ENCODE measurements around the gene PC.
"Not testable (repeated sequence)": the region's sequence is repeated elsewhere in the genome, so short reads cannot be mapped to it uniquely, and the experiment has no call there.

The PC gene

DNA sequence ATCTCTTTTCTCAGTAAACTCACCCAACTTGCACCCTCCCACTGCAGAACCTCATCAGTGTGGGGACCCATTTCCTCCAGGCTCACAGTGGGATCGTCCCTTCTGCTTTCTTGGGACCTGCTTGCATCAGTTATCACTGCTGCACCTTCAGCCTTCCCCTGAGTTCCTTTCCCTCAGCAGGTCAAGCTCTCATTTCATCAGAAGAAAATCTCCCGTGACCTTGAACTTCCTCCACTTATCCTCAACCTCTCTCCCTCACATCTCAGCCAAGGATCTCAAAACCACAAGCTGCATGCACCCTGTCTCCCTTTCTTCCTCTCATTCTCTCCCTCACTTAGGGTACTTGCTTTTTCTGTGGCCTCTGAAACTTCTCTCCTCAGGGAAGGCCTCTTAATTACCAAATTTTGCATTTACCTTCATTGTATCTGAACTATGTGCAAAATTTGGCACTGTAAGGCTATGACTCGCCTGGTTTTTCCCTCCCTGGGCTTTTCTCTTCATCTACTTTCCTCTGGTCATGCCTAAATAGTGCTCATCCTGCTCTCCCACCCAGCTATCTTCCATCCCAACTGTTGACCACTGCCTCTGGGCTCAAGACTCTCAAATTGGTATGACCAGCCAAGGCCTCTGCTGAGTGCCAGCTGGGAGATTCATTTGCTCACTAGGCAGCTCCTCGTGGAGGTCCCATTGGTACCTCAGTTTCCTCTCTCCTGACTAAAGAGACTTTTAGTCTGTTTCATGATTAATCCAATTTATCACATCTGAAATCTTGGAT lies 117.7 kb downstream of the PC start:
- DNase-seq, result no peak

DNA sequence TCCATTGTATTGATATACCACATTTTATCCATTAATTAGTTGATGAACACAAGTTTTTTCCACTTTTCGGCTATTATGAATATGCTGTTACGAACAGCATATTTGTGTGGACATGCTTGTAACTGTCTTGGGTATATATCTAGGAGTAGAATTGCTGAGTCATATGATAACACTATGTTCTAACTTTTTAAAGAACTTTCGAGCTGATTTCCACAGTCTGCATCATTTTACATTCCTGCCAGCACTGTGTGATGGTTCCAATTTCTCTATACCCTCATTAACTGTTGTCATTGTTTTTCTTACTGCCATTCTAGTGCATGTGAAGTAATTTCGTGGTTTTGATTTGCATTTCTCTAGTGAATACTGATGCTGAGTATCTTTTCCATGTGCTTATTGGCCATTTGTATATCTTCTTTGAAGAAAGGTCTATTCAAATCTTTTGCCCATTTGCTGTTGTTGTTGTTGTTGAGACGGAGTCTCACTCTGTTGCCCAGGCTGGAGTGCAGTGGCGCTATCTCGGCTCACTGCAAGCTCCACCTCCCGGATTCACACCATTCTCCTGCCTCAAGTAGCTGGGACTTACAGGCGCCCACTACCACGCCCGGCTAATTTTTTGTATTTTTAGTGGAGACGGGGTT lies 122.3 kb downstream of the PC start:
- DNase-seq, result no peak

DNA sequence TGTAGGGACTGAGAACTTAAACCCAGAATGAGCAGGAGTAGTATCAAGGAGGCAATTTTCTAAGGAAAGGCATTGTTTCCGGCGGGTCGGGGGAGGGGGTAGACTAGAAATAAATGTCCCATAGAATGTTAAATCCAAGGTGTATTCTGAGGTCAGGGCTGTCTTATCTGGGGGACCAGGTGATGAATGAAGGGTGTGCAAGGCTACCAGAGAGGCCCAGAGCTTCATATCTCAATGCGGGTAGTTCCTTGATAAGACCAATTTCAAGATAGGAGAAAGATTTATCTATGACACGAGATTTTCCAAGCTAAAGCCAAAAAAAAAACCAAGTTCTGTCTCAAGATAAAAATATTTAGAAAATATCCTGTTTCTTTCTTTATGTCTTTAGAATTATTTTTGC lies 123.2 kb downstream of the PC start:
- DNase-seq, result no peak

DNA sequence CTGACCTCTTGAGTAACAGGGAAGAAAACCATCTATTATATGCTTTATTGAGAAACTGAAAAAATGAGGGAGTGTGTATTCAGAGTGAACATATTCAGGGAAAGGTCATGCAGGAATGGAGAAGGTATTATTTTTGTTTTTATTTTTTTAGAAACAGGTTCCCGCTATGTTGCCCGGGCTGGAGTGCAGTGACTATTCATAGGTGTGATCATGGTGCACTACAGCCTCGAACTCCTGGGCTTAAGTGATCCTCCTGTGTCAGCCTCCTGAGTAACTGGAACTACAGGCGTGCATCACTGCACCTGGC lies 123.7 kb downstream of the PC start:
- DNase-seq, result no peak

DNA sequence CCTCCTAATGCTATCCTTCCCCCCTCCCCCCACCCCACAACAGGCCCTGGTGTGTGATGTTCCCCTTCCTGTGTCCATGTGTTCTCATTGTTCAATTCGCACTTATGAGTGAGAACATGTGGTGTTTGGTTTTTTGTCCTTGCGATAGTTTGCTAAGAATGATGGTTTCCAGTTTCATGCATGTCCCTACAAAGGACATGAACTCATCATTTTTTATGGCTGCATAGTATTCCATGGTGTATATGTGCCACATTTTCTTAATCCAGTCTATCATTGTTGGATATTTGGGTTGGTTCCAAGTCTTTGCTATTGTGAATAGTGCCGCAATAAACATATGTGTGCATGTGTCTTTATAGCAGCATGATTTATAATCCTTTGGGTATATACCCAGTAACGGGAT lies 133.6 kb downstream of the PC start:
- DNase-seq, result not testable (repeated sequence)

DNA sequence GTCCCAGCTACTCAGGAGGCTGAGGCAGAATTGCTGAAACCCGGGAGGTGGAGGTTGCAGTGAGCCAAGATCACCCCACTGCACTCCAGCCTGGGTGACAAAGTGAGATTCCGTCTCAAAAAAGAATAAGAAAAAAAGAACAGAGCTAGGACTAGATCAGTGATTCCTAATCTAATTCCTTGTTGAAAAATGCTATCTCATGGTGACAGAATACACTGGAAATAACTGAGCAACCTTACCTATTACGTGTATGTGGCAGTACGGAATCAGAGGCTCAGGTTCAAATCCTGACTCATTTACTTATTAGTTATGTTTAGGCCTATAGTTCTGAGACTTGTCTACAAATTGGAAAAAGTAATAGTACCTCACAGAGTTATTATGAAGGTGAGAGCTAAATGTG lies 134.5 kb downstream of the PC start:
- DNase-seq, result no peak

DNA sequence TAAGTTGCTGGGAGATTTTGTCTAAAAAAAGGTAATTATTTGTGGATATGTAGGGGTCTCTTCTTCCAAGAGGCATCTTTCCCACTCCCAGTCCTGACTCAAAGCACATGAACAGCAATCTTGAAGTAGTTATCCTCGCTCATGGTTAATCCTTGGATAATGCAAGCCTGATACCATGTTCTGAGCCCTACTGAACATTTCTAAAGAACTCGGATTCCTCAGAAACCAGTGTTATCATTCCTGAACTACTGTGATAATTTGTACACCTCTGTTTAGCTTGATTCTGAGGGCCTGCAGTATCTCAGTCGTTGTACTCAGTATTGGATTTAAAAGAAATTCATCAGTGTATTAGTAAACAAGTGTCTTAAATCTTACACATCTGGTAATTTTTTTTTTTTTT lies 137.3 kb downstream of the PC start:
- DNase-seq, result no peak

DNA sequence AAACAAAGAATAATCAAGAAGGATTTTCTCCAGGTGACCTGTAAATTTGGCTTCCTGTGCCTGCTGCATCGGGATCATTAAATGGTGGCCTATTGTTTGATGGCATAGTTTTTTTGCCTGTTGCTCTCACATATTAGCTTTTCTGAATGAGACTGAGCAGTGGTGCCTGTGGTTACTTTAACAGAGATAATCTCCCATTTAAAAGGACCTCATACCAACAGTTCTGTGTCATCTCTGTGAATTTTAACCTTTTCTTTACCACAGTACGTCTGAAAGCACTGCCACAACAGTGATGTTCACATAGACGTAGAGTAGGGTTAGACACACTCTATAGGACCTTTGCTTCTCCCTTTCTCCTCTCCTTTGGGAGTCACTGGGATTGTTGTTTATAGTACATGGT lies 137.8 kb downstream of the PC start:
- DNase-seq, result no peak

DNA sequence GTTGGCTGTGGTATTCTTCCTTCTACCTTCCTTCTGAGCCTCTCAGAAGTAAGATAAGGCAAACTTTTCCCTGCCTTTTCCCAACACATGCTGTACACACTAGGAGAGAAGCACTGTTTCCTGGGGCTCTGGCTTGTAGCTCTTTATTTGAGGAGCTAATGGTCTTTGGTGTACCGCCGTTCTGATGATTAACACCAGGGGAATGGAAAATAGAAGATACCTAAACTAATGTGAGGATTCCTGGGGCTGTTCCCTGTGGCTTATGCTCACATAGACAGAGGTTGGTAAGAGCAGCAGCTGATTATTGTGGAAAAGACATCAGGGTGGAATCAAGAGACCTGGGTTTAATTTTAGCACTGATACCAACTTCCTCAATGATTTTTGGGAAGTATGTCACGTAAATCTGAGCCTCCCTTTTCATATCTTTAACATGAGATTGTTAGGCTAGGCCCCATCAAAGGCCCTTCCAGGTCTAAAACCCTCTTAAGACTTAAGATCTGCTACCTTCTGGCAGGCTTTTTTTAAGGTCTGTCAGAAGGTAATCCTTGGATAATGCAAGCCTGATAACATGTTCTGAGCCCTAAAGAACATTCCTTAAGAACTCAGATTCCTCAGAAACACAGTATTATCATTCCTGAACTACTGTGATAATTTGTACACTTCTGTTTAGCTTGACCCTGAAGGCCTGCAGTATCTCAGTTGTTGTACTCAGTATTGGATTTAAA lies 139.8 kb downstream of the PC start:
- no peak for DNase-seq

DNA sequence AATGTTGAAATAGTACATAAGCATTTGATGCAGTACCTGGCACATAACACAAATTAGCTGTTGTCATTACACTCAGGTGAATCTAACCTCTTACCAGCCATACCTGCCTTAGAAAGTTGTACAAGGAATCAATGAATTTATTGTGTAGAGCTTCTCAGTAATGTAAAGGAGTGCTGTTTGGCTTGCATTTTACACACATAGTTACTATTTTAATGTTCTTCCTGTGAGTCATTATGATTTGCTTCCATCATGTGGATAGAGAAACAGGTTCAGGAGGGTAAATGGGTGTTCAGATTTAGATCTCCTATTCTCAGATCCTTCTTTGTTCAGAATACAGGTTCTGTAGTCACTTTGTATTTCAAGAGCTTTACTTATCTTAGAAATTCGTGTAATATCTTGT lies 142.5 kb downstream of the PC start:
- DNase-seq, result no peak

DNA sequence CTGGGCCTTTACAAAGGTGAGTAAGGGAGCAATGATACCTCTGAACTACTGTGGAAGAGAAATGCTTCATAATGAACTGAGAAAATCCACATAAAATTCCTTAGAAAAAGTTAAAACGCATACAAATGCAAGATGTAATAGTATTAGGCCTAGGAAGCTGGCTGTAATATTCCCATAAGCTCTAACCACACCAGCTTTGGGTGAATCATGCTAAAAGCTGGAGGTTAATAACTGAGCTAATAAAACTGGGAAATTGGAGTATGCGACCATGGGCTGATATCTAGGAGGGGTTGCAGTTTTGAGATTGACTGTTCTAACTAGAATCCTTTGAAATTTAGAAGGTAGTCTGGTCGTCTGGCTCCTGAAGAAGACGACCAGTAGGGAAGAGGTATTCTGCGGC lies 143.5 kb downstream of the PC start:
- no peak for DNase-seq

DNA sequence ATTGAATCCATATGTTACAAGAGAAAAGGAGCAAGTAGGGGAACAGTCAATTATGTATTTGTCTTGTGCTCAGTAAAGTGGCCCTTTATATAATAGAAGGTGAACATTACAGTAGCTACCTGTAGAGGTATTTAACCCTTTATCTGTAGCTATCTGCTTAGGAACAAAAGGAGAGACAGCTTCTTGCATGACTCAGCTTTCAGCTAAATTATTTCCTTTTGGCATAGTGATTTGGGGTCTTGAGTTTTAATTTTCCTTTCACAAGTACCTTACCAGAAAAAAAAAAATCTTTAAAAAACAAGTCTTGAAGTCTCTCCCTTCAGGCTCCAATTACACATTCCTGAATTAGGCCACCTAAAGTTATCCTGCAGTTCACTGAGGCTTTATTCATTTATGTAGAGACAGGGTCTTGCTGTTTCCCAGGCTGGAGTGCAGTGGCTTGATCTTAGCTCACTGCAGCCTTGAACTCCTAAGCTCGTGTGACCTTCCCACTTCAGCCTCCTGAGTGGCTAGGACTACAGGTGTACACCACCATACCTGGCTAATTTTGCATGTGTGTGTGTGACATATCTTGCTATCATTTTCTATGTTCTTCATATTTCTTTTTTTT lies 147.5 kb downstream of the PC start:
- DNase-seq, result no peak

DNA sequence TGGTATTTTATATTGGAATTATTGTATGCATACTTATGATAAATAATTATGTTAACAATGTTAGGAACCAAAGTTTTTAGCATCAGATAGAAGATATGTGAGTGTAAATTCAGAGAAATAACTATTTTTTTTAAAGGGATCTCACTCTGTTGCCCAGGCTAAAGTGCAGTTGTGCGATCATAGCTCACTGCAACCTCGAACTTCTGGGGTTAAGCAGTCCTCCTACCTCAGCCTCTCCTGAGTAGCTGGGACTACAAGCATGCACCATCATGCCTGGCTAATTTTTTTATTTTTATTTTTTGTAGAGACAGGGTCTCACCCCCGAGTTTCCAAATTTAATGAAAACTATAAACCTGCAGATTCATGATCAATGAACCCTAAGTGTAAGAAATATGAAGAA lies 148.6 kb downstream of the PC start:
- DNase-seq, result no peak

DNA sequence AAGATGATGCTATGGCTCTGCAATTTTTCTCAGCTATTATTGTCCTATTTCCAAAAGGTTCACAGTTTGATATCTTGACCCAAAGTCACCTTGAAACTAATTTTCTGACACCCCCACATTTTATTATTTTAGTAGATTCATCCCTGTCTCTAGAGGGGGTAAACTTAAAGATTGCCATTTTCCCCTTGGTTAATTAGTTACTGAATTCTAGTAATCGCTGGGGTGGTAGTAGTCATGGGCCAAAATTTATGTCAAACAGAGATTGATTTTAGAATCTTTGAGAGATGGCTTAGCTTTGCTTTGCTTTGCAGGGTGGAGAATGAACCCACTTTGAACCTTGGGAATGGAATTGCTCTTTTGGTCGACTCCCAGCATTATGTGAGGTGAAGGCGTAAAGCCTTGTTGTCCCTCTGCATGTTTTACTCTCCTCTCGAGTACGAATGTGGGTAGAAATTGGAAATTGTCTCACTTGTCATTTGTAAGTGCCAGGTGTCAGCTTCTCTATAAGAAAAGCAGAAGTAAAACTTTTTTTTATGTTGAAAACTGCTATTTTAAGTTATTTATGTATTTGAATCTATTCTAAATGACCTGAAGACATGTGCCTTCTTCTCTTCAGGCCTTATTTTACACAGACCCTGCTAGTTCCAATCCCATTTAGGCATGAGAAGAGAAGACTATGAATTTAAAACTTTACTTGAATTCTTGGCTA lies 157.3 kb downstream of the PC start:
- DNase-seq, result no peak

DNA sequence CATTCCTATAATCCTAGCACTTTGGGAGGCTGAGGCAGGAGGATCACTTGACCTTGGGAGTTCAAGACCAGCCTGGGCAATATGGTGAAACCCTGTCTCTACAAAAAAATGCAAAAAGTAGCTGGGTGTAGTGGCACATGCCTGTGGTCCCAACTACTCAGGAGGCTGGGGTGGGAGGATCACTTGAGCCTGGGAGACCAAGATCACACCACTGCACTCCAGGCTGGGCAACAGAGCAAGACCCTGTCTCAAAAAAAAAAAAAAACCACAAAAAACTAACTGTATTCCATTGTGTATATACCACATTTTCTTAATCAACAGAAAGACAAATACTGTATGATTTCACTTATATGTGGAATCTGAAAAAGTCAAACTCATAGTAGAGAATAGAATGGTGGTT lies 158.4 kb downstream of the PC start:
- not testable (repeated sequence) for DNase-seq
